H1 (cell line): ENCODE results near the gene ACYP2. TPM values are rescaled to one million over a fixed set of nuclear protein-coding genes. Genes with fewer than 3 reads are reported as not detected.

Source experiments
- CTCF ChIA-PET: fragments of 300-600 bp; sonication (Branson Sonifier 250); formaldehyde crosslinking; loops from one replicate; lab custom pipeline; 2021; ENCODE audit not compliant: partially characterized antibody; lab: Charles Lee
- POLR2A ChIA-PET: fragments of 300-600 bp; sonication (Branson Sonifier 250); formaldehyde crosslinking; loops from one replicate; lab custom pipeline; 2021; ENCODE audit warnings: inconsistent platforms; ENCODE audit not compliant: partially characterized antibody; lab: Charles Lee
- DNase-seq, 2 experiments: peaks; one replicate each; pipeline versions ENCODE4 v3.0.0 to v3.0.0-alpha.2; 2010 to 2022; ENCODE audit warnings: low spot score in 2 of 2, low read depth in 1 of 2, mixed read lengths in 1 of 2
- FAIRE-seq: peaks from 2 replicates; lab custom pipeline; 2011; peaks lifted over from hg19 to GRCh38; lab: Jason Lieb, UNC
- H2AFZ ChIP-seq: 2 replicates; pipeline ENCODE4 v1.8.1; 2012; ENCODE audit warnings: low read length, inconsistent platforms
- H2AK5ac ChIP-seq: 2 replicates; pipeline ENCODE4 v1.6.1; 2013; ENCODE audit warnings: low read depth, low read length
- H2BK120ac ChIP-seq: replicated peaks from 2 replicates; pipeline ENCODE3; 2013; ENCODE audit warnings: low read depth, low read length, inconsistent platforms
- H2BK12ac ChIP-seq: 2 replicates; pipeline ENCODE4 v1.6.1; 2013; ENCODE audit warnings: low read depth, low read length
- H2BK15ac ChIP-seq: 2 replicates; pipeline ENCODE4 v1.6.1; 2013; ENCODE audit warnings: low read length
- H2BK20ac ChIP-seq: 2 replicates; pipeline ENCODE4 v1.6.1; 2013; ENCODE audit warnings: low read length
- H2BK5ac ChIP-seq: 2 replicates; pipeline ENCODE4 v1.6.1; 2013; ENCODE audit warnings: low read depth, low read length
- H3K14ac ChIP-seq: 2 replicates; pipeline ENCODE4 v1.6.1; 2013; ENCODE audit warnings: inconsistent platforms; ENCODE audit not compliant: insufficient read length
- H3K18ac ChIP-seq: 2 replicates; pipeline ENCODE4 v1.6.1; 2013; ENCODE audit warnings: low read length; ENCODE audit errors: extremely low read depth
- H3K23ac ChIP-seq: 2 replicates; pipeline ENCODE4 v1.6.1; 2013; ENCODE audit warnings: inconsistent platforms; ENCODE audit not compliant: insufficient read length
- H3K23me2 ChIP-seq: 2 replicates; pipeline ENCODE4 v1.6.1; 2013; ENCODE audit warnings: low read depth, low read length
- H3K27ac ChIP-seq: 2 replicates; pipeline ENCODE4 v1.6.1; 2011; ENCODE audit warnings: low read depth, low read length, inconsistent platforms
- H3K27me3 ChIP-seq, 4 experiments: replicated peaks in 1 of 4; 1 replicate in 1 of 4; 2 replicates in 3 of 4; pipeline versions ENCODE4 v1.6.1 to v1.8.1; 2011 to 2013; ENCODE audit warnings: low read length in 3 of 4, mild to moderate bottlenecking in 3 of 4, inconsistent platforms in 2 of 4, mixed read lengths in 2 of 4, moderate library complexity in 1 of 4; ENCODE audit not compliant: control insufficient read depth in 3 of 4, insufficient read depth in 3 of 4; ENCODE audit errors: extremely low read depth in 1 of 4
- H3K36me3 ChIP-seq, 4 experiments: 2 replicates each; pipeline versions ENCODE4 v1.6.1 to v1.8.1; 2011 to 2013; ENCODE audit warnings: mild to moderate bottlenecking in 4 of 4, low read length in 3 of 4, moderate library complexity in 2 of 4, control low read depth in 1 of 4, inconsistent platforms in 1 of 4; ENCODE audit not compliant: insufficient read depth in 4 of 4, control insufficient read depth in 2 of 4
- H3K4ac ChIP-seq: replicated peaks from 2 replicates; pipeline ENCODE3; 2013; ENCODE audit warnings: low read length, low read depth, mixed read lengths, inconsistent platforms; ENCODE audit not compliant: insufficient read length
- H3K4me1 ChIP-seq, 4 experiments: replicated peaks in 1 of 4; 1 replicate in 1 of 4; 2 replicates in 3 of 4; pipeline versions ENCODE4 v1.6.1 to v1.8.1; 2011 to 2013; ENCODE audit warnings: low read length in 3 of 4, inconsistent platforms in 2 of 4, mixed read lengths in 1 of 4; ENCODE audit not compliant: insufficient read depth in 4 of 4, control insufficient read depth in 3 of 4
- H3K4me2 ChIP-seq, 2 experiments: 2 replicates each; pipeline versions ENCODE4 v1.6.1 to v1.8.1; 2011 to 2013; ENCODE audit warnings: low read depth in 2 of 2, low read length in 2 of 2, control low read depth in 1 of 2, inconsistent platforms in 1 of 2, mild to moderate bottlenecking in 1 of 2; ENCODE audit not compliant: insufficient read depth in 1 of 2
- H3K4me3 ChIP-seq, 4 experiments: fragments of 200-600, 300-600 bp in 1 of 4; sonication (generic), shearing (Covaris generic), sonication (Bioruptor Twin) in 1 of 4; 2 replicates each; pipeline versions ENCODE4 v1.5.1 to v1.8.1; 2011 to 2016; ENCODE audit warnings: low read length in 4 of 4, low read depth in 3 of 4, control low read depth in 2 of 4, inconsistent platforms in 2 of 4, mild to moderate bottlenecking in 2 of 4, mixed read lengths in 1 of 4, moderate library complexity in 1 of 4; ENCODE audit not compliant: insufficient read depth in 2 of 4; ENCODE audit errors: extremely low read depth in 1 of 4
- H3K56ac ChIP-seq: replicated peaks from 2 replicates; pipeline ENCODE3; 2013; ENCODE audit warnings: low read depth, mild to moderate bottlenecking, mixed read lengths, low read length, inconsistent platforms; ENCODE audit not compliant: insufficient read length
- H3K79me1 ChIP-seq: 2 replicates; pipeline ENCODE4 v1.6.1; 2013; ENCODE audit warnings: low read depth, low read length, control low read depth
- H3K79me2 ChIP-seq, 2 experiments: 2 replicates each; pipeline versions ENCODE4 v1.6.1 to v1.8.1; 2012 to 2013; ENCODE audit warnings: low read length in 2 of 2, mild to moderate bottlenecking in 2 of 2, inconsistent platforms in 1 of 2; ENCODE audit not compliant: insufficient read depth in 2 of 2, control insufficient read depth in 1 of 2
- H3K9ac ChIP-seq, 4 experiments: replicated peaks in 1 of 4; 1 replicate in 1 of 4; 2 replicates in 3 of 4; pipeline versions ENCODE4 v1.6.1 to v1.8.1; 2011 to 2013; ENCODE audit warnings: low read depth in 3 of 4, low read length in 3 of 4, control low read depth in 2 of 4, mild to moderate bottlenecking in 2 of 4, moderate library complexity in 2 of 4, inconsistent platforms in 1 of 4; ENCODE audit errors: extremely low read depth in 1 of 4
- H3K9me3 ChIP-seq, 2 experiments: 2 replicates each; pipeline versions ENCODE4 v1.6.1 to v1.8.1; 2012 to 2013; ENCODE audit warnings: mild to moderate bottlenecking in 2 of 2, moderate library complexity in 2 of 2, control low read depth in 1 of 2, inconsistent platforms in 1 of 2, low read depth in 1 of 2, low read length in 1 of 2, mixed read lengths in 1 of 2; ENCODE audit not compliant: insufficient read depth in 2 of 2
- H4K20me1 ChIP-seq, 2 experiments: replicated peaks in 1 of 2; 2 replicates each; pipeline versions ENCODE3 to v1.8.1; 2011 to 2013; ENCODE audit warnings: inconsistent platforms in 2 of 2, low read length in 2 of 2, mild to moderate bottlenecking in 1 of 2; ENCODE audit not compliant: insufficient read depth in 2 of 2, control insufficient read depth in 1 of 2
- H4K5ac ChIP-seq: 2 replicates; pipeline ENCODE4 v1.6.1; 2013; ENCODE audit warnings: low read length, low read depth, mixed read lengths, inconsistent platforms; ENCODE audit not compliant: insufficient read length
- H4K8ac ChIP-seq: 2 replicates; pipeline ENCODE4 v1.8.0; 2013; ENCODE audit warnings: mild to moderate bottlenecking, moderate library complexity, low read length, inconsistent platforms; ENCODE audit not compliant: insufficient read depth; ENCODE audit errors: extremely low read depth
- H4K91ac ChIP-seq: replicated peaks from 2 replicates; pipeline ENCODE3; 2013; ENCODE audit warnings: low read length, mixed read lengths, inconsistent platforms; ENCODE audit not compliant: insufficient read length
- EZH2 ChIP-seq: fragments of 200-600 bp; sonication (generic); IDR thresholded peaks from 2 replicates; pipeline ENCODE4 v1.7.1; 2012; ENCODE audit warnings: low read depth, mild to moderate bottlenecking, moderate library complexity, low read length, inconsistent platforms; ENCODE audit not compliant: severe bottlenecking
- HDAC2 ChIP-seq, 2 experiments: fragments of 300-600 bp in 1 of 2; sonication (generic) in 1 of 2; IDR thresholded peaks; 2 replicates each; pipeline ENCODE4 v1.6.1; 2011 to 2012; ENCODE audit warnings: low read depth in 2 of 2, low read length in 2 of 2, mild to moderate bottlenecking in 2 of 2, moderate library complexity in 2 of 2, borderline replicate concordance in 1 of 2, inconsistent platforms in 1 of 2
- RBBP5 ChIP-seq: IDR thresholded peaks from 2 replicates; pipeline ENCODE4 v1.7.1; 2012; ENCODE audit warnings: low read depth, mild to moderate bottlenecking, inconsistent platforms, low read length, moderate library complexity, borderline replicate concordance
- SAP30 ChIP-seq: fragments of 300-600 bp; sonication (generic); IDR thresholded peaks from 2 replicates; pipeline ENCODE4 v1.7.1; 2012; ENCODE audit warnings: low read length, moderate library complexity, mild to moderate bottlenecking, inconsistent platforms; ENCODE audit not compliant: insufficient read depth, insufficient replicate concordance
- SIRT6 ChIP-seq: IDR thresholded peaks from one replicate; pipeline ENCODE4 v1.7.1; 2012; ENCODE audit warnings: low read length, inconsistent platforms
- TEAD4 ChIP-seq: IDR thresholded peaks from 2 replicates; pipeline ENCODE4 v1.6.1; 2012; ENCODE audit warnings: low read depth, low read length, inconsistent platforms, mixed read lengths
- whole genome bisulfite sequencing, 2 experiments: shearing (Covaris generic) in 1 of 2; methylation state at CpG; one replicate each; pipeline versions ENCODE4 v1.1.6 to v1.1.7; 2013 to 2015; ENCODE audit warnings: low lambda C conversion rate in 2 of 2, mixed read lengths in 2 of 2, inconsistent platforms in 1 of 2, low coverage in 1 of 2, missing lambda C conversion rate in 1 of 2; ENCODE audit not compliant: insufficient replicate concordance in 2 of 2, insufficient coverage in 1 of 2, insufficient read length in 1 of 2; ENCODE audit errors: extremely low coverage in 1 of 2, missing lambda C conversion rate in 1 of 2; 5-methylcytosine and 5-hydroxymethylcytosine counted together
- polyA plus RNA-seq, 7 experiments: library from polyadenylated mRNA; depleted of rRNA in 3 of 7; stranded (reverse) in 5 of 7; unstranded in 2 of 7; fragments of >200 nt in 5 of 7; fragments of 200-250 nt in 2 of 7; gene quantifications; 1 replicate in 5 of 7; 2 replicates in 1 of 7; 4 replicates in 1 of 7; pipeline versions ENCODE4 v1.2.1 to v1.2.3, GENCODE V29; 2011 to 2013; ENCODE audit warnings: missing spikeins in 2 of 7, mixed read lengths in 2 of 7
- total RNA-seq: library from RNA; stranded (reverse); fragmentation: NEBNext Ultra II Directional; extraction: Animal tissue kit (Norgen Biotek cat#: 25700); gene quantifications from 2 replicates; pipeline ENCODE4 v1.2.1, GENCODE V29; 2021
- TF ChIP-seq, protein P1 (sequence below): IDR thresholded peaks from 2 replicates; pipeline ENCODE4 v1.6.1; 2012; ENCODE audit warnings: inconsistent platforms

ACYP2 gene
- total and polyA plus RNA-seq, 2 of the 8 experiments (the other 6 are each of a cell fraction or from before 2014, with no cell fraction given), result 3.4 to 4.4 TPM

DNA sequence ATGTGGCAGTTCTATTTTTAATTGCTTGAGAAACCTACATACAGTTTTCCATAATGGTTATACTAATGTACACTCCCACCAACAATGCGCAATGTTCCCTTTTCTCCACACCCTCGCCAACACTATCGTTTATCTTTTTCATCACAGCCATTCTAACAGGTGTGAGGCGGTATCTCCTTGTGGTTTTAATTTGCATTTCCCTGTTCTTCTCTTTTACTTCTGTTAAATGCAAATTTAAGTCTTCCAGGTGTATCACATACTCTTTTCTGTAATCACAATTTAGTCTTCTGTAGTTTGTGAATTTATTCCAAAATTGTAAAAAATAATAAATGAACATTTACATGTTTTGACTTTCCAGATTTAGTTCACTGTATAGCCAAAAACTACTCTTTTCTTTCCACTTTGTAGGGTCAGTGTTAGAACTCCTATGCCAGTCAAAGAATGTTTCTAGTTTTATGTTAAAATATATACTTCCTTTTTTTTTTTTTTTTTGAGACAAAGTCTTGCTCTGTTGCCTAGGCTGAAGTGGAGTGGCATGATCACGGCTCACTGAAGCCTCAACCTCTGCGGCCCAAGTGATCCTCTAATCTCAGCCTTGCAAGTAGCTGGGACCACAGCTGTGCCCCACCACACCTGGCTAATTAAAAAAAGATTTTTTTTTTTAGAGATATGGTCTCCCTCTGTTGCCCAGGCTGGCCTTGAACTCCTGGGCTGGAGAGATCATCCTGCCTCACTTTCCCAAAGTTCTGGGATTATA is 15.4 kb upstream of the ACYP2 start:
- no peak for TF ChIP-seq EZH2
- TF ChIP-seq SIRT6, result no peak
- TF ChIP-seq, protein P1, sequence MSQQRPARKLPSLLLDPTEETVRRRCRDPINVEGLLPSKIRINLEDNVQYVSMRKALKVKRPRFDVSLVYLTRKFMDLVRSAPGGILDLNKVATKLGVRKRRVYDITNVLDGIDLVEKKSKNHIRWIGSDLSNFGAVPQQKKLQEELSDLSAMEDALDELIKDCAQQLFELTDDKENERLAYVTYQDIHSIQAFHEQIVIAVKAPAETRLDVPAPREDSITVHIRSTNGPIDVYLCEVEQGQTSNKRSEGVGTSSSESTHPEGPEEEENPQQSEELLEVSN, result no peak
- TF ChIP-seq SAP30, result no peak
- no peak for TF ChIP-seq HDAC2 (IDR thresholded peaks at IDR 0.05; ENCODE audit: borderline replicate concordance in 1 of 2, low read depth in 2 of 2, low read length in 2 of 2)
- TF ChIP-seq RBBP5, result no peak
- TF ChIP-seq TEAD4, result no peak
- Histone ChIP-seq H2BK120ac (no peak overlapping the region), H3K18ac (no peak overlapping the region), H3K4me2 (no peak overlapping the region), H3K14ac (no peak overlapping the region), H2AFZ (no peak overlapping the region), H3K27ac (no peak overlapping the region), H4K8ac (no peak overlapping the region), H3K9me3 (peaks cover 0 to 6% of the 10 kb centered on the region in 2 experiments; a peak in 1 of 4 replicates), H3K79me1 (no peaks in the 10 kb centered on the region), H2BK12ac (no peak overlapping the region), H3K4me1 (0 out of 7 replicates have a peak, but pooled peaks cover 0 to 4% (median 0%) of the 10 kb centered on the region in 4 experiments), H4K20me1 (no peaks in the 10 kb centered on the region), H3K23me2 (no peaks in the 10 kb centered on the region), H3K4me3 (no peak overlapping the region), H3K27me3 (no peaks in the 10 kb centered on the region), H2BK20ac (no peak overlapping the region), H2BK5ac (no peak overlapping the region), H2AK5ac (no peak overlapping the region), H3K23ac (no peak overlapping the region), H3K36me3 (no peaks in the 10 kb centered on the region), H3K4ac (no peak overlapping the region), H3K9ac (no peak overlapping the region), H2BK15ac (no peak overlapping the region), H4K5ac (no peak overlapping the region), H3K56ac (no peak overlapping the region), H4K91ac (no peak overlapping the region), H3K79me2 (no peaks in the 10 kb centered on the region)
- 89% methylated on average over 6 of the region's 6 CpGs; no CpG with 5 or more reads in 1 of the 2 experiments for WGBS, 2 experiments
- ChIA-PET CTCF (interaction anchor here (0.6 kb wide), 1 partner anchor 338 kb away, joined by 3 read pairs; no protein-coding TSS in a partner anchor), POLR2A (no interaction called here)
- FAIRE-seq (no peak), DNase-seq (no peak)
